Measurements from ENCODE around the gene ATP5F1D. TPM values are rescaled to one million over a fixed set of nuclear protein-coding genes. Genes with fewer than 3 reads are reported as not detected.

Gene ATP5F1D
- total and polyA plus RNA-seq, 2 of the 8 experiments (the other 6 are each of a cell fraction or from before 2014, with no cell fraction given), result 174 to 249 TPM

DNA sequence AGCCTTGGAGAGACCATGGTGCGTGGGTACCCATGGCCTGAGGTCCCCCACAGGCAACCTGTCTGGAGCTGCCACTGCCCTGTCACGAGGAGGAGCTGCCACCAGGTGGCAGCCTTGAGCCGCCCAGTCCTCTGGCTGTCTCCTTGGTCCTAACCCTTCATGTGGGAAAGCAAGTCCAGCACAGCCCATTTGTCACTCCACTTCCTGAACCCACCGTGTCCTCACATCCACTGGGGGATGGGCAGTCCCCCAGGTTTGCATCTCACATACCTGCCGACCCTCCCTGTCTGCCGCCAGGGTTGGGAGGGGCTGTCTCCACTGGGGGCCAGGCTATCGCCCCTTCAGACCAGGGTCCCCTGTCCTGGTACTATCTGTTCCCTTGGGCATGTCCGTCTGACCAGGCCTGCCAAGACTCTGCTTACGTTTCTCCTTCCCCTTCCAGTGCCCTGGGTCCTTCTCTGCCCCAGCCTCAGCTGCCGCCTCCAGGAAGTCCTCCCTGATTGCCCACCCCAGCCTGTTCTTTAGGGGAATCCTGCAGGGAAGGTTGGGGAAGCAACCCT lies 38.3 kb downstream of the ATP5F1D start (continued):
- peak; percentile 76; the same call in 1 of the 2 replicates for TF ChIP-seq GABPA (IDR thresholded peaks at IDR 0.05; ENCODE audit: borderline replicate concordance, insufficient read depth, low read length)
- peak; percentile 58; the same call in 1 of the 2 replicates for TF ChIP-seq POLR2AphosphoS5 (IDR thresholded peaks at IDR 0.05; ENCODE audit: low read depth, low read length)
- TF ChIP-seq, protein P1, sequence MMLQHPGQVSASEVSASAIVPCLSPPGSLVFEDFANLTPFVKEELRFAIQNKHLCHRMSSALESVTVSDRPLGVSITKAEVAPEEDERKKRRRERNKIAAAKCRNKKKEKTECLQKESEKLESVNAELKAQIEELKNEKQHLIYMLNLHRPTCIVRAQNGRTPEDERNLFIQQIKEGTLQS (IDR thresholded peaks at IDR 0.05; ENCODE audit: insufficient read depth, low read depth, low read length), result no peak
- no peak for TF ChIP-seq KDM4A (IDR thresholded peaks at IDR 0.05; ENCODE audit: low read depth, low read length, severe bottlenecking)
- no peak for TF ChIP-seq JUN (IDR thresholded peaks at IDR 0.05; ENCODE audit: low read depth, low read length)
- TF ChIP-seq, protein P2, sequence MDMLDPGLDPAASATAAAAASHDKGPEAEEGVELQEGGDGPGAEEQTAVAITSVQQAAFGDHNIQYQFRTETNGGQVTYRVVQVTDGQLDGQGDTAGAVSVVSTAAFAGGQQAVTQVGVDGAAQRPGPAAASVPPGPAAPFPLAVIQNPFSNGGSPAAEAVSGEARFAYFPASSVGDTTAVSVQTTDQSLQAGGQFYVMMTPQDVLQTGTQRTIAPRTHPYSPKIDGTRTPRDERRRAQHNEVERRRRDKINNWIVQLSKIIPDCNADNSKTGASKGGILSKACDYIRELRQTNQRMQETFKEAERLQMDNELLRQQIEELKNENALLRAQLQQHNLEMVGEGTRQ (IDR thresholded peaks at IDR 0.05; ENCODE audit: low read length), result no peak
- no peak for TF ChIP-seq PHF8 (conservative IDR thresholded peaks at IDR 0.05; ENCODE audit: low read depth, low read length)
- no peak for TF ChIP-seq RFX5 (IDR thresholded peaks at IDR 0.05; ENCODE audit: borderline replicate concordance, low read depth, low read length)
- TF ChIP-seq CBX5 (IDR thresholded peaks at IDR 0.05; ENCODE audit: low read depth, low read length), result no peak
- TF ChIP-seq BRCA1 (IDR thresholded peaks at IDR 0.05; ENCODE audit: low read depth, low read length), result no peak; the same call in 1 of the 2 replicates
- no peak for TF ChIP-seq RBBP5 (IDR thresholded peaks at IDR 0.05; ENCODE audit: borderline replicate concordance, low read depth, low read length)
- TF ChIP-seq BCL11A (IDR thresholded peaks at IDR 0.05; ENCODE audit: low read depth in 2 of 2, low read length in 2 of 2), result no peak
- TF ChIP-seq FOSL1 (IDR thresholded peaks at IDR 0.05; ENCODE audit: insufficient read depth, low read depth, low read length), result no peak
- TF ChIP-seq CBX8 (IDR thresholded peaks at IDR 0.05; ENCODE audit: borderline replicate concordance, low read depth, low read length), result no peak
- TF ChIP-seq NANOG (IDR thresholded peaks at IDR 0.05; ENCODE audit: insufficient read depth, low read depth, low read length, poor library complexity, severe bottlenecking), result no peak
- TF ChIP-seq CTBP2 (IDR thresholded peaks at IDR 0.05; ENCODE audit: borderline replicate concordance, insufficient read depth, insufficient read length, low read length), result no peak
- no peak for TF ChIP-seq HDAC6 (IDR thresholded peaks at IDR 0.05; ENCODE audit: low read depth, low read length)
- peak; percentile 23 for TF ChIP-seq ASH2L (IDR thresholded peaks at IDR 0.05; ENCODE audit: low read length)
- no peak for TF ChIP-seq RNF2 (IDR thresholded peaks at IDR 0.05; ENCODE audit: borderline replicate concordance, low read depth, low read length, missing control alignments, poor library complexity, severe bottlenecking)
- TF ChIP-seq HDAC2 (IDR thresholded peaks at IDR 0.05; ENCODE audit: borderline replicate concordance in 1 of 2, low read depth in 2 of 2, low read length in 2 of 2), result no peak
- no peak for TF ChIP-seq SP1 (IDR thresholded peaks at IDR 0.05; ENCODE audit: low read depth, low read length)
- peak in 1 of 2 experiments; percentile 87; a peak in 1 of 4 replicates for TF ChIP-seq SIN3A (conservative IDR thresholded peaks at IDR 0.05 in 1 of 2, IDR thresholded peaks at IDR 0.05 in 1 of 2; ENCODE audit: low read depth in 1 of 2, low read length in 2 of 2)

Data from H1 (cell line).